HUES64 (cell line): ENCODE data around the gene NOB1.
A peak's percentile ranks its signal among the peaks of the same experiment; 100 is the strongest.
"Not testable (repeated sequence)": the region's sequence is repeated elsewhere in the genome, so short reads cannot be mapped to it uniquely, and the experiment has no call there.

Source experiments
- H3K27ac ChIP-seq: 2 replicates; pipeline ENCODE4 v1.7.0; 2013; ENCODE audit warnings: low read depth, low read length, inconsistent platforms
- H3K27me3 ChIP-seq: 2 replicates; pipeline ENCODE4 v1.6.1; 2013; ENCODE audit warnings: mild to moderate bottlenecking, low read length; ENCODE audit not compliant: insufficient read depth
- H3K36me3 ChIP-seq: 2 replicates; pipeline ENCODE4 v1.6.1; 2013; ENCODE audit warnings: mild to moderate bottlenecking, low read length; ENCODE audit not compliant: insufficient read depth
- H3K4me1 ChIP-seq: 2 replicates; pipeline ENCODE4 v1.6.1; 2013; ENCODE audit warnings: mild to moderate bottlenecking, low read length, moderate library complexity; ENCODE audit not compliant: insufficient read depth
- H3K4me3 ChIP-seq: 2 replicates; pipeline ENCODE4 v1.5.1; 2013; ENCODE audit warnings: mild to moderate bottlenecking, low read length, moderate library complexity
- H3K9ac ChIP-seq: 2 replicates; pipeline ENCODE4 v1.6.1; 2013; ENCODE audit warnings: mild to moderate bottlenecking, low read depth, low read length
- H3K9me3 ChIP-seq: 2 replicates; pipeline ENCODE4 v1.6.1; 2013; ENCODE audit warnings: low read depth, low read length; ENCODE audit not compliant: insufficient read depth
- WGBS: fragments of 150-250, 120-280 bp; methylation state at CpG from one replicate; pipeline ENCODE4 v1.1.7; 2013; ENCODE audit warnings: missing lambda C conversion rate; 5-methylcytosine and 5-hydroxymethylcytosine counted together

NOB1 gene

GRCh38 chr16:69757375-69757774 lies 2.6 kb upstream of the NOB1 start:
- not testable (repeated sequence) for H3K36me3 ChIP-seq, H3K4me1 ChIP-seq, H3K9me3 ChIP-seq, H3K27me3 ChIP-seq, H3K9ac ChIP-seq, H3K4me3 ChIP-seq, H3K27ac ChIP-seq
- WGBS = 92% methylated on average over 13 of the region's 13 CpGs

DNA sequence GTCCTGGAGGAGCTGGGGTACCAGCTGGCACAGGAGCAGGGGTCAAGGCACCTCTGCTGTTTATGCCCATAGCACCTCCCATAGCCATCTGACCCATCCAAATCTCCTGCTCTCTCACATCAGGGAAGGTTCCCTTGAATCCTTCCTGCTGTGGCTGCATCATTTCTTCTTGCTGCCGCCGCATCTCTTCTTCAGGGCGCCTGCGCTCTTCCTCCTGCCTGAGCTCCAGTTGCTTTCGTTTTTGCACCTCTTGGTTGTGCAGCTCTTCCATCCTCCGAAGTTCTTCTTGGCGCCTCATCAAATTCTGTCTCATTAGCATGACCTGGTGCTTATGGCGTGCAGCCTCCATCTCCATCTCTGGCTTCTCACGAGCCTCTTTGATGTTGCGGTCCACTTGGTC lies 2.0 kb upstream of the NOB1 start:
- 92% methylated on average over 10 of the region's 10 CpGs for WGBS
- Histone ChIP-seq H3K4me1 (0 out of 2 replicates have a peak, but pooled peaks cover 2% of the 10 kb centered on the region), H3K36me3 (peaks cover 9% of the 10 kb centered on the region), H3K27ac (no peak overlapping the region), H3K9ac (no peak overlapping the region), H3K9me3 (no peaks in the 10 kb centered on the region), H3K4me3 (no peak overlapping the region), H3K27me3 (no peaks in the 10 kb centered on the region)

- Histone ChIP-seq H3K4me1 (no peaks in the 10 kb centered on the region), H3K4me3 (peak overlapping the region; percentile 87), H3K27ac (peak overlapping the region; percentile 60; the same call in 1 of the 2 replicates), H3K9ac (peak overlapping the region; percentile 92), H3K36me3 (peaks cover 33% of the 10 kb centered on the region), H3K9me3 (no peaks in the 10 kb centered on the region), H3K27me3 (no peaks in the 10 kb centered on the region)
- WGBS = 11% methylated on average over 4 of the region's 4 CpGs
Observed at GRCh38 chr16:69754143-69754468, 620 bp downstream of the NOB1 start.

- 96% methylated on average over 19 of the region's 20 CpGs for WGBS
- H3K27me3 ChIP-seq = no peaks in the 10 kb centered on the region
- H3K36me3 ChIP-seq = peaks cover 86% of the 10 kb centered on the region
- H3K9ac ChIP-seq = no peak overlapping the region
- H3K4me1 ChIP-seq = no peaks in the 10 kb centered on the region
- H3K27ac ChIP-seq = no peak overlapping the region
- no peak overlapping the region for H3K4me3 ChIP-seq
- no peaks in the 10 kb centered on the region for H3K9me3 ChIP-seq
Observed at GRCh38 chr16:69748694-69749345, 5.9 kb downstream of the NOB1 start.

DNA sequence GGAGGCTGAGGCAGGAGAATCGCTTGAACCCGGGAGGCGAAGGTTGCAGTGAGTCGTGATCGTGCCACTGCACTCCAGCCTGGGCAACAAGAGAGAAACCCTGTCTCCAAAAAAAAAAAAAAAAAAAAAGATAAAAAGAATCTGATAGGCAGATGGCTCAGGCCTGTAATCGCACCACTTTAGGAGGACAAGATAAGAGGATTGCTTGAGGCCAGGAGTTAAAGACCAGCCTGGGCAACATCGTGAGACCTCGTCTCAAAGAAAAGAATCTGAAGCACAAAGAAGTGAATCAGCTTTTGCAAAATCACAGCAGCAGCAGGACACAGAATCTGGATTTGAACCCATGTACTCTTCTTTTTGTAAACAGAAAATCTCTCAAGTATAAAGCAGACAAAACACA lies 7.6 kb downstream of the NOB1 start:
- peaks cover 99% of the 10 kb centered on the region for H3K36me3 ChIP-seq
- H3K27ac ChIP-seq = no peak overlapping the region
- no peaks in the 10 kb centered on the region for H3K9me3 ChIP-seq
- H3K9ac ChIP-seq = no peak overlapping the region
- H3K4me1 ChIP-seq = no peaks in the 10 kb centered on the region
- H3K27me3 ChIP-seq = no peaks in the 10 kb centered on the region
- H3K4me3 ChIP-seq = no peak overlapping the region
- 92% methylated on average over 8 of the region's 8 CpGs for WGBS

- Histone ChIP-seq H3K4me3 (no peak overlapping the region), H3K27ac (no peak overlapping the region), H3K9ac (no peak overlapping the region), H3K4me1 (no peaks in the 10 kb centered on the region), H3K36me3 (peaks cover 98% of the 10 kb centered on the region), H3K9me3 (no peaks in the 10 kb centered on the region), H3K27me3 (no peaks in the 10 kb centered on the region)
- 92% methylated on average over 10 of the region's 10 CpGs for WGBS
Observed at GRCh38 chr16:69745959-69746358, 8.8 kb downstream of the NOB1 start.

- no peaks in the 10 kb centered on the region for H3K27me3 ChIP-seq
- peaks cover 95% of the 10 kb centered on the region for H3K36me3 ChIP-seq
- H3K27ac ChIP-seq = no peak overlapping the region
- H3K9ac ChIP-seq = no peak overlapping the region
- H3K9me3 ChIP-seq = no peaks in the 10 kb centered on the region
- 97% methylated on average over 11 of the region's 11 CpGs for WGBS
- no peak overlapping the region for H3K4me3 ChIP-seq
- no peaks in the 10 kb centered on the region for H3K4me1 ChIP-seq
Observed at GRCh38 chr16:69745232-69745612, 9.5 kb downstream of the NOB1 start.

DNA sequence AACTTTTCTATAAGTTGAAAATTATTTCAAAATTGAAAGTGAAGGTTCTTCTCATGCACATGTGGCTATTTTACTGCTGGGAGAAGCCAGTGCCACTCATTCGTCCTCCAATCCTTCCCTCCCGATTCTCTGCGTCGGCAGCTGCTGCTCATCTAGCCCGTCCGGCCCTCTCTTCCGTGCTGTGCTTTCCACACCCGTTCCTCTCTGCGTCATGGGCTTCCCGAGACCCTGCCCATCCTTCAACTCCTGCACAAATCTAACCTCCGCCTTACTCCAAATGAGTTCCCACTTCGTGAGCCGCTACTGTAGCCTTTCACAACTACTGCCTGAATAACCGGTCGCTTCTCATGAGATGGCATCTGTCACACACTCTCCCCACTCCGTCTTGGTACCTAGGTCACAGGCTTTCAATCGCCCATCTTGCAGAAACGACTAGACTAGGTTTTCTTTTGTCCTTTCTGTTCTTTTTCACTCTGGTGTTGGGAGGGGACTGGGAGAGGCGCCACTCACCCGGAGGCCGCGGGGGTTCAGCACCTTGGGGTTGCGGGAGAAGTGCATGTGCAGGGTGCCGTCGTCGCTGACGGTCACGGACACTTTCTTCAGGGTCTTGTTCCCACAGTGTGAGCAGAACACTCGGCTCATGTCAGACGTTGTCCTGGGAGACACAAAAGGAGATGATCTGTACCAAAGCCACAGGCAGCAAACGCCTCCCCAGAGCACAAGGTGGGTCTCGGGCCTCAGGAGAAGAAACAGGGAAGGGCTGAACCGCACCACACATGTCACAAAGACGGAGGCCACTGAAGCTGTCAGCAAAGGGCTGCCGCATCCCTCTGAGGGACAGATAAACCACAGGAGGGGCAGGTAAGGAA lies 10.1 kb downstream of the NOB1 start:
- 94% methylated on average over 35 of the region's 35 CpGs for WGBS
- Histone ChIP-seq H3K36me3 (peaks cover 96% of the 10 kb centered on the region), H3K27me3 (no peaks in the 10 kb centered on the region), H3K9me3 (no peaks in the 10 kb centered on the region), H3K9ac (no peak overlapping the region), H3K4me3 (no peak overlapping the region), H3K4me1 (no peaks in the 10 kb centered on the region), H3K27ac (no peak overlapping the region)

GRCh38 chr16:69741951-69742904 lies 12.5 kb downstream of the NOB1 start:
- H3K9me3 ChIP-seq = no peaks in the 10 kb centered on the region
- H3K27ac ChIP-seq = no peak overlapping the region
- H3K4me1 ChIP-seq = no peaks in the 10 kb centered on the region
- peaks cover 76% of the 10 kb centered on the region for H3K36me3 ChIP-seq
- H3K4me3 ChIP-seq = no peak overlapping the region
- no peak overlapping the region for H3K9ac ChIP-seq
- no peaks in the 10 kb centered on the region for H3K27me3 ChIP-seq
- WGBS = 96% methylated on average over 41 of the region's 41 CpGs

- H3K27ac ChIP-seq = no peak overlapping the region
- no peaks in the 10 kb centered on the region for H3K9me3 ChIP-seq
- no peaks in the 10 kb centered on the region for H3K27me3 ChIP-seq
- H3K4me1 ChIP-seq = no peaks in the 10 kb centered on the region
- H3K9ac ChIP-seq = no peak overlapping the region
- no peak overlapping the region for H3K4me3 ChIP-seq
- peaks cover 69% of the 10 kb centered on the region for H3K36me3 ChIP-seq
- 97% methylated on average over 8 of the region's 8 CpGs for WGBS
Observed at GRCh38 chr16:69741519-69741918, 13.2 kb downstream of the NOB1 start.

DNA sequence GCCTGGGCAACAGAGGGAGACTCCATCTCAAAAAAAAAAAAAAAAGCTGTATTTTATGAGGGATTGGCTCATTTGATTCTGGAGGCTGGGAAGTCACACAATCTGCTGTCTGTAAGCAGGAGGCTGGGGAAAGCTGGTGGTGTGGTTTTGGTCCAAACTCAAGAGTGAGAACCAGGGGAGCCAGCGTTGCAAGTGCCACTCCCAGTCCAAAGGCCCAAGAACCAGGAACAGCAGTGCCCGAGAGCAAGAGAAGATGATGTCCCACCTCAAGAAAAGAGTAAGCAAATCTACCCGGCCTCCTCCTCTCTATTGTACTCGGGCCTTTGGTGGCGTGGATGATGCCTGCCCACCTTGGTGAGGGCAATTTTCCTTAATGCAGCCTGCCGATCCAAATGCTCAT lies 22.6 kb downstream of the NOB1 start:
- Histone ChIP-seq H3K4me1 (peaks cover 8% of the 10 kb centered on the region; the same call in 1 of the 2 replicates), H3K9ac (no peak overlapping the region), H3K4me3 (no peak overlapping the region), H3K27ac (no peak overlapping the region), H3K36me3 (no peaks in the 10 kb centered on the region), H3K27me3 (no peaks in the 10 kb centered on the region), H3K9me3 (no peaks in the 10 kb centered on the region)
- 94% methylated on average over 6 of the region's 6 CpGs for WGBS
